Measurements from ENCODE around the gene AQP12B.

AQP12B gene

GRCh38 chr2:240717681-240718581 is 35.2 kb upstream of the AQP12B start:
- DNase-seq, result no peak

- no peak for DNase-seq
Observed at GRCh38 chr2:240717181-240717641, 34.5 kb upstream of the AQP12B start.

GRCh38 chr2:240716130-240716798 is 33.6 kb upstream of the AQP12B start:
- no peak for DNase-seq

GRCh38 chr2:240714747-240715725 is 32.4 kb upstream of the AQP12B start:
- DNase-seq, result no peak

GRCh38 chr2:240713928-240714746 is 31.5 kb upstream of the AQP12B start:
- no peak for DNase-seq

GRCh38 chr2:240713071-240713927 is 30.6 kb upstream of the AQP12B start:
- DNase-seq, result no peak

GRCh38 chr2:240712121-240712520 is 29.4 kb upstream of the AQP12B start:
- no peak for DNase-seq

- no peak for DNase-seq
Observed at GRCh38 chr2:240711701-240712100, 29.0 kb upstream of the AQP12B start.

GRCh38 chr2:240711296-240711695 is 28.6 kb upstream of the AQP12B start:
- DNase-seq, result no peak

GRCh38 chr2:240708457-240708856 is 25.8 kb upstream of the AQP12B start:
- DNase-seq, result no peak

GRCh38 chr2:240707821-240708220 is 25.1 kb upstream of the AQP12B start:
- DNase-seq, result no peak

GRCh38 chr2:240707043-240707756 is 24.5 kb upstream of the AQP12B start:
- no peak for DNase-seq

GRCh38 chr2:240705204-240705791 is 22.6 kb upstream of the AQP12B start:
- DNase-seq, result no peak

GRCh38 chr2:240704651-240705050 is 22.0 kb upstream of the AQP12B start:
- peak; percentile 40 for DNase-seq

- DNase-seq, result no peak
Observed at GRCh38 chr2:240703417-240704341, 21.0 kb upstream of the AQP12B start.

GRCh38 chr2:240702640-240703011 is 19.9 kb upstream of the AQP12B start:
- no peak for DNase-seq

- DNase-seq, result no peak
Observed at GRCh38 chr2:240701736-240702639, 19.3 kb upstream of the AQP12B start.

Measured in activated CD4-positive, alpha-beta T cell treated with anti-CD3 and anti-CD28 coated beads for 48 hours (primary cell).